PC-3 (cell line): Measurements from ENCODE around the gene PTPN14.

Experiments
- CTCF ChIP-seq: fragments of 300-600 bp; sonication (generic); conservative IDR thresholded peaks from 2 replicates; pipeline ENCODE4 v1.5.1; 2017; ENCODE audit warnings: antibody characterized with exemption, low read depth, mild to moderate bottlenecking, low read length
- EZH2 ChIP-seq: fragments of 300-600 bp; sonication (generic); IDR thresholded peaks from one replicate; pipeline ENCODE4 v1.6.1; 2017; ENCODE audit warnings: antibody characterized with exemption, mild to moderate bottlenecking, low read length; ENCODE audit not compliant: unreplicated experiment

GRCh38 chr1:214548988-214549387 is 2.4 kb downstream of the PTPN14 start:
- TF ChIP-seq CTCF (no peak), EZH2 (no peak)
